Chondrocyte (in vitro differentiated cells): ENCODE results near the gene XYLB. TPM values are rescaled to one million over a fixed set of nuclear protein-coding genes. Genes with fewer than 3 reads are reported as not detected.
"Not testable (repeated sequence)": the region's sequence is repeated elsewhere in the genome, so short reads cannot be mapped to it uniquely, and the experiment has no call there.

Experiments used
- DNase-seq: peaks from one replicate; pipeline ENCODE4 v3.0.0; 2021; ENCODE audit warnings: mixed read lengths, low spot score
- H3K27ac Mint-ChIP-seq: one replicate; pipeline ENCODE4 v1.8.0; 2021; ENCODE audit warnings: mild to moderate bottlenecking, moderate library complexity, mixed read lengths; ENCODE audit not compliant: unreplicated experiment
- H3K27me3 Mint-ChIP-seq: 2 replicates; pipeline ENCODE4 v1.8.0; 2021; ENCODE audit warnings: low read depth, mixed read lengths
- H3K36me3 Mint-ChIP-seq: 2 replicates; pipeline ENCODE4 v1.8.0; 2021; ENCODE audit warnings: low read depth, mixed read lengths
- H3K4me1 Mint-ChIP-seq: 2 replicates; pipeline ENCODE4 v1.8.0; 2021; ENCODE audit warnings: low read depth, mild to moderate bottlenecking, mixed read lengths
- H3K4me3 Mint-ChIP-seq: one replicate; pipeline ENCODE4 v1.8.0; 2021; ENCODE audit warnings: mild to moderate bottlenecking, moderate library complexity, mixed read lengths; ENCODE audit not compliant: unreplicated experiment
- H3K9me3 Mint-ChIP-seq: 2 replicates; pipeline ENCODE4 v1.8.0; 2021; ENCODE audit warnings: low read depth, mixed read lengths
- total RNA-seq: library from RNA; stranded (reverse); gene quantifications from 3 replicates; pipeline ENCODE4 v1.2.1, GENCODE V29; 2021
- TF ChIP-seq, protein P1 (sequence below): fragments of 200-600 bp; sonication (generic); IDR thresholded peaks from 2 replicates; pipeline ENCODE4 v1.5.0; 2021; ENCODE audit warnings: antibody characterized with exemption, mild to moderate bottlenecking, moderate library complexity

Gene XYLB
- total RNA-seq, 1 donor from 2014 or later: 3.9 TPM

GRCh38 chr3:38421679-38422336, 75.2 kb downstream of the XYLB start:
- Mint-ChIP-seq H3K9me3 (no peaks in the 10 kb centered on the region), H3K27ac (no peak overlapping the region), H3K4me1 (no peaks in the 10 kb centered on the region), H3K27me3 (no peaks in the 10 kb centered on the region), H3K4me3 (no peak overlapping the region), H3K36me3 (no peaks in the 10 kb centered on the region)
- no peak for DNase-seq
- TF ChIP-seq, protein P1, sequence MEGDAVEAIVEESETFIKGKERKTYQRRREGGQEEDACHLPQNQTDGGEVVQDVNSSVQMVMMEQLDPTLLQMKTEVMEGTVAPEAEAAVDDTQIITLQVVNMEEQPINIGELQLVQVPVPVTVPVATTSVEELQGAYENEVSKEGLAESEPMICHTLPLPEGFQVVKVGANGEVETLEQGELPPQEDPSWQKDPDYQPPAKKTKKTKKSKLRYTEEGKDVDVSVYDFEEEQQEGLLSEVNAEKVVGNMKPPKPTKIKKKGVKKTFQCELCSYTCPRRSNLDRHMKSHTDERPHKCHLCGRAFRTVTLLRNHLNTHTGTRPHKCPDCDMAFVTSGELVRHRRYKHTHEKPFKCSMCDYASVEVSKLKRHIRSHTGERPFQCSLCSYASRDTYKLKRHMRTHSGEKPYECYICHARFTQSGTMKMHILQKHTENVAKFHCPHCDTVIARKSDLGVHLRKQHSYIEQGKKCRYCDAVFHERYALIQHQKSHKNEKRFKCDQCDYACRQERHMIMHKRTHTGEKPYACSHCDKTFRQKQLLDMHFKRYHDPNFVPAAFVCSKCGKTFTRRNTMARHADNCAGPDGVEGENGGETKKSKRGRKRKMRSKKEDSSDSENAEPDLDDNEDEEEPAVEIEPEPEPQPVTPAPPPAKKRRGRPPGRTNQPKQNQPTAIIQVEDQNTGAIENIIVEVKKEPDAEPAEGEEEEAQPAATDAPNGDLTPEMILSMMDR: no peak

DNA sequence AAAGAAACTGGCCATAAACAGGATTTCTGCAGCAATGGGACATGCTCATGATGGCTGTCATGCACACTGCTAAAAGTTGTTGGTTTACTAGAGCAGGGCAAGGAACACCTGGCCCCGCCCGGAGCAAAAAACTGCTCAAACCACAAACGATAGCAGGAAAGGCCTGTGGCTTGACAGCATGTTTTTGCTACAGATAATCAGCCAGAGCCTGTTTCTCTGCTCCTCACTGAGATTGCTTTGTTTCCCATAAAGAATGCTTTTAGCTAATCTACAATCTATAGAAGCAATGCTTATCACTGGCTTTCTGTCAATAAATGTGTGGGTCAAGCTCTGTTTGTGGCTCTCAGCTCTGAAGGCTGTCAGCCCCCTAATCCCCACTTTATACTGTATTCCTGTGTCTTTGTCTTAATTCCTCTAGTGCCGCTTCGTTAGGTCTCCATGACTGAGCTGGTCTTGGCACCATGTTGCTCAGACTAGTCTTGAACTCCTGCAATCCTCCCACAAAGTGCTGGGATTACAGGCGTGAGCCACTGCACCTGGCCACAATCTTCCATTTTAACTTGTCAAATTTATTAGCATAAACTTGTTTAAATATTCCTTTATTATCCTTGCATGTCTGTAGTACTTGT, 80.3 kb downstream of the XYLB start:
- not testable (repeated sequence) for DNase-seq, H3K27ac Mint-ChIP-seq, H3K4me3 Mint-ChIP-seq, H3K4me1 Mint-ChIP-seq, H3K36me3 Mint-ChIP-seq, H3K27me3 Mint-ChIP-seq
- H3K9me3 Mint-ChIP-seq: peaks cover 13% of the 10 kb centered on the region

- DNase-seq, H3K4me3 Mint-ChIP-seq, H3K27ac Mint-ChIP-seq, H3K27me3 Mint-ChIP-seq, H3K4me1 Mint-ChIP-seq: not testable (repeated sequence)
- Mint-ChIP-seq H3K36me3 (peaks cover 23% of the 10 kb centered on the region), H3K9me3 (peaks cover 57% of the 10 kb centered on the region)
Observed at GRCh38 chr3:38432871-38433658, 86.5 kb downstream of the XYLB start.

DNA sequence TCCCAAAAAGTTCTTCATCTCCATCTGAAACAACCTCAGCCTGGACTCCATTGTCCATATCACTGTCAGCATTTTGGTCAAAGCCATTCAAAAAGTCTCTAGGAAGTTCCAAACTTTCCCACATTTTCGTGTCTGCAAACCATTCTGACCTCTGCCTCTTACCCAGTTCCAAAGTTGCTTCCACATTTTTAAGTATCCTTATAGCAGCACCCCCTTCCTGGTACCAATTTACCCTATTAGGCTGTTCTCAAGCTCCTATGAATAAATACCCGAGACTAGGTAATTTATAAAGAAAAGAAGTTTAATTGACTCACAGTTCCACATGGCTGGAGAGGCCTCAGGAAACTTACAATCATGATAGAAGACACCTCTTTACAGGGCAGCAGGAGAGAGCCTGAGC, 87.1 kb downstream of the XYLB start:
- not testable (repeated sequence) for H3K27ac Mint-ChIP-seq, DNase-seq, H3K27me3 Mint-ChIP-seq, H3K4me3 Mint-ChIP-seq, H3K4me1 Mint-ChIP-seq
- Mint-ChIP-seq H3K9me3 (peaks cover 58% of the 10 kb centered on the region), H3K36me3 (peaks cover 23% of the 10 kb centered on the region)

DNA sequence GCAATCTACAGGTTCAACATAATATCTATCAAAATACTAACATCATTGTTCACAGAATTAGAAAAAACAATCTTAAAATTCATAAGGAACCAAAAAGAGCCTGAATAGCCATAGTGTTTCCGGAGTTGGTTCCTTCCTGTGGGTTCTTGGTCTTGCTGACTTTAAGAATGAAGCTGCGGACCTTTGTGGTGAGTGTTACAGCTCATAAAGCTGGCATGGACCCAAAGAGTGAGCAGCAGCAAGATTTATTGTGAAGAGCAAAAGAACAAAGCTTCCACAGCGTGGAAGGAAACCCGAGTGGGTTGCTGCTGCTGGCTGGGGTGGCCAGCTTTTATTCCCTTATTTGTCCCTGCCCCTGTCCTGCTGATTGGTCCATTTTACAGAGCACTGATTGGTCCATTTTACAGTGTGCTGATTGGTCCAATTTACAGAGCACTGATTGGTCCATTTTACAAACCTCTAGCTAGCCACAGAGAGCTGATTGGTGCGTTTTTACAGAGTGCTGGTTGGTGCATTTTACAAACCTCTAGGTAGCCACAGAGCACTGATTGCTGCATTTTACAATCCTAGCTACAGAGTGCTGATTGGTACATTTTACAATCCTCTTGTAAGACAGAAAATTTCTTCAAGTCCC, 92.0 kb downstream of the XYLB start:
- H3K4me3 Mint-ChIP-seq, H3K4me1 Mint-ChIP-seq, DNase-seq, H3K36me3 Mint-ChIP-seq, H3K27me3 Mint-ChIP-seq, H3K27ac Mint-ChIP-seq: not testable (repeated sequence)
- peaks cover 42% of the 10 kb centered on the region for H3K9me3 Mint-ChIP-seq

DNA sequence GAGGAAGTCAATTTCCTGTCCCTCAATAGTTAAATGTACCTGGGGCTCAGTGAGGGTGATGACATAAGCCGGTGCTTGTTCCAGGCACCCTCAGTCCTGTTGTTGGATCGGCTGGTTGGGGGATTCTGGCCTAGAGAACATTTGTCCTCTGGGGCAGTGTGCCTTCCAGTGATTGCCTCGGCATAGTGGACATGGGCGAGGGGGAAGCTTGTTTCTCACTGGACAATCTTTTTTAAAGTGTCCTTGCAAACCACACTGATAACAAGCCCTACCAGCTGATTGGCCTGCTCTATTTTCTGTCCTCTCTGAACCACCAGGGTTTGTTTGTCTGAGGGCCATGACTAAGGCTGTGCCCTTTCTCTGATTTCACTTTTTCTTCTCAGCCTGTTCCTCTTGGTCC, 96.6 kb downstream of the XYLB start:
- H3K27me3 Mint-ChIP-seq, H3K4me3 Mint-ChIP-seq, H3K27ac Mint-ChIP-seq, H3K4me1 Mint-ChIP-seq, H3K36me3 Mint-ChIP-seq, DNase-seq: not testable (repeated sequence)
- H3K9me3 Mint-ChIP-seq: peaks cover 14% of the 10 kb centered on the region

DNA sequence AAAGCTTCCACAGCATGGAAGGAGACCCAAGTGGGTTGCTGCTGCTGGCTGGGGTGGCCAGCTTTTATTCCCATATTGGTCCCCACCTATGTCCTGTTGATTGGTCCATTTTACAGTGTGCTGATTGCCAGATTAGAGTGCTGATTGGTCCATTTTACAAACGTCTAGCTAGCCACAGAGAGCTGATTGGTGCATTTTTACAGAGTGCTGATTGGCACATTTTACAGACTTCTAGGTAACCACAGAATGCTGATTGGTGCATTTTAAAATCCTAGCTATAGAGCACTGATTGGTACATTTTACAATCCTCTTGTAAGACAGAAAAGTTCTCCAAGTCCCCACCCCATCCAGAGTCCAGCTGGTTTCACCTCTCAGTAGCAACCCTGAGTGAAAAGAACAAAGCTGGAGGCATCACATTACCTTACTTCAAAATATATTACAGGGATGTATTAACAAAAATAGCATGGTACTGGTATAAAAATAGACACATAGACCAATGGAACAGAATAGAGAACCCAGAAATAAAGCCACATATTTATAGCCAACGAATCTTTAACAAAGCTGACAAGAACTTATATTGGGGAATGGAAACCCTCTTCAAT, 99.6 kb downstream of the XYLB start:
- Mint-ChIP-seq H3K27me3 (no peaks in the 10 kb centered on the region), H3K4me1 (no peaks in the 10 kb centered on the region), H3K4me3 (no peak overlapping the region), H3K9me3 (peaks cover 9% of the 10 kb centered on the region), H3K36me3 (no peaks in the 10 kb centered on the region), H3K27ac (no peak overlapping the region)
- DNase-seq: no peak
- TF ChIP-seq, protein P1: no peak
